C4-2B (cell line): Measurements from ENCODE around the gene CCN2.

Source experiments
- H3K27ac ChIP-seq: fragments of 450-650 bp; 2 replicates; pipeline ENCODE4 v1.5.1; 2017
- ZFX ChIP-seq: fragments of 450-650 bp; IDR thresholded peaks from 2 replicates; pipeline ENCODE4 v1.6.1; 2017
- TF ChIP-seq, protein P1 (sequence below): fragments of 450-650 bp; conservative IDR thresholded peaks from 2 replicates; pipeline ENCODE4 v1.5.1; 2017; ENCODE audit warnings: mild to moderate bottlenecking

Gene CCN2

GRCh38 chr6:131947986-131948661 is 3.0 kb downstream of the CCN2 start:
- TF ChIP-seq ZFX, result no peak
- H3K27ac ChIP-seq, result no peak overlapping the region

GRCh38 chr6:131946992-131947955 is 3.9 kb downstream of the CCN2 start:
- TF ChIP-seq, protein P1, sequence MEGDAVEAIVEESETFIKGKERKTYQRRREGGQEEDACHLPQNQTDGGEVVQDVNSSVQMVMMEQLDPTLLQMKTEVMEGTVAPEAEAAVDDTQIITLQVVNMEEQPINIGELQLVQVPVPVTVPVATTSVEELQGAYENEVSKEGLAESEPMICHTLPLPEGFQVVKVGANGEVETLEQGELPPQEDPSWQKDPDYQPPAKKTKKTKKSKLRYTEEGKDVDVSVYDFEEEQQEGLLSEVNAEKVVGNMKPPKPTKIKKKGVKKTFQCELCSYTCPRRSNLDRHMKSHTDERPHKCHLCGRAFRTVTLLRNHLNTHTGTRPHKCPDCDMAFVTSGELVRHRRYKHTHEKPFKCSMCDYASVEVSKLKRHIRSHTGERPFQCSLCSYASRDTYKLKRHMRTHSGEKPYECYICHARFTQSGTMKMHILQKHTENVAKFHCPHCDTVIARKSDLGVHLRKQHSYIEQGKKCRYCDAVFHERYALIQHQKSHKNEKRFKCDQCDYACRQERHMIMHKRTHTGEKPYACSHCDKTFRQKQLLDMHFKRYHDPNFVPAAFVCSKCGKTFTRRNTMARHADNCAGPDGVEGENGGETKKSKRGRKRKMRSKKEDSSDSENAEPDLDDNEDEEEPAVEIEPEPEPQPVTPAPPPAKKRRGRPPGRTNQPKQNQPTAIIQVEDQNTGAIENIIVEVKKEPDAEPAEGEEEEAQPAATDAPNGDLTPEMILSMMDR, result no peak
- H3K27ac ChIP-seq, result no peak overlapping the region

DNA sequence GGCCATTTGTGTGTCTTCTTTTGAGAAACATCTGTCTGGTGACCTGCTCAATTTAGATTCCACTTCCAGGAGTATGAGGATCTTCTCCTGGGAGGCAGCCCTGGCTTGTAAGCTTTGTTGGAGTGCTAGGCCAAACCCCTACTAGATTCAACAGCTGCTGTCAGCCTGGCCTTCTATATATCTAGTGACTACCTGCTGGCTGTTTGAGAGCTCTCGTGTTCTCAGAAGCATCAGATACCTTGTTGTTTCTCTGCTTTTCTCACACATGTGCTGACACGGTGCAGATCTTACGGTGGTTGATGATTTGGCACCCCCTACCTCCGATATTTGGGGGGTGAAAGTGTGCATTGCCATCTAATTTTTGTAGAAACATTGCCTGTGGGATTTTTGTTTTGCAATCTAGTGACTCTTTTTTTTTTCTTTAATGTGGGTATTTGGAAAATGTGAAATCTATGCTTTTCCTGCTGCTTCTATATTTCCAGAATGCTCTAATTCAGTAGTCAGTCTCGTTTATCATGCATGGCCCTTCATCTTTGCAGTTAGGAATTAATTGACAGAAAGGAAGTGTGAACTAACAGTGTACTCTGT is 4.7 kb downstream of the CCN2 start:
- TF ChIP-seq, protein P1, result no peak
- TF ChIP-seq ZFX, result no peak
- no peak overlapping the region for H3K27ac ChIP-seq

GRCh38 chr6:131945971-131946370 is 5.2 kb downstream of the CCN2 start:
- H3K27ac ChIP-seq, result no peak overlapping the region

DNA sequence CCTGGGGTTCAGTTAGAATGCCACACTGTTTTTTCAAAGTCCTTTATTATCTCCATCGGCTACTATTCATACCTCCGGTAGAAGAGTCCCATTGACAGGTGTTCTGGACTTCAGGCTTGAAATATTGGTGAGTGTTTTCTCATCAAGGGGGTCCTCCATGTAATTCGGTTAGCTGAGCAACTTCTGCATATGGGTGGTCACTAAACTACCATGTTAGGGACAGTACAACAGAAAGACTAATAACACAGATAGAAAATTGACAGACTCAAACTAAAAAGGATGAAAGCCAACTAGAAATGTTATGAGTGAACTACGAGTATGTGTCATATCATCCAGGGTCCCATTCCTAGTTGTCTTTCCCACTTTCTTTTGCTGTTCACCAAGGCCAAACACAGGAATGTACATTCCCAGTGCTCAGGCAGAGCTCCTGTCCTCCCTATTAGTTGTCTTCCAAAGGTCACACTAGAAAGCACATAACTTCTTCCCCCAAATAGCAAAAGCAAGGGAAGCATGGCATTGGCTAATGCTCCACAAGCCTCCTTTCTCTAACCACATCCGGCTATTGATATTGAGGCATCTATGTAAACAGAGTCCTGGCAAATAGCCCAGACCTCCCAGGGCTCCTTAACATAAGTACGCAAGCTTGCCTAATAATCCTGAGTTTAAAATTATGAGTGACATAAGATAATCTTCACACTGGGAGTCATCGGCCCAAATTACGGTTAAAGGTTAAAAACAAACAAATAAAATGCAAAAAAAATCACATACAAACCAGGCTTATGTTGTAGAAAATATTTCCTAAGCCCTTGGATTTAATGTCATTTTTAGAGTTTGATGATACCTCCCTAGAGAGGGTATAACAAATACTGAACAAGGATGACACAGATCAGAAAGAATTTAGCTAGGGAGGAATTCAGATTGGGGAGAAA is 13.2 kb downstream of the CCN2 start:
- TF ChIP-seq, protein P1, result no peak
- no peak for TF ChIP-seq ZFX
- no peak overlapping the region for H3K27ac ChIP-seq

More at GRCh38 chr6:131945971-131946370, 5.2 kb downstream of the CCN2 start:
- TF ChIP-seq ZFX, result no peak
- TF ChIP-seq, protein P1, result no peak

DNA sequence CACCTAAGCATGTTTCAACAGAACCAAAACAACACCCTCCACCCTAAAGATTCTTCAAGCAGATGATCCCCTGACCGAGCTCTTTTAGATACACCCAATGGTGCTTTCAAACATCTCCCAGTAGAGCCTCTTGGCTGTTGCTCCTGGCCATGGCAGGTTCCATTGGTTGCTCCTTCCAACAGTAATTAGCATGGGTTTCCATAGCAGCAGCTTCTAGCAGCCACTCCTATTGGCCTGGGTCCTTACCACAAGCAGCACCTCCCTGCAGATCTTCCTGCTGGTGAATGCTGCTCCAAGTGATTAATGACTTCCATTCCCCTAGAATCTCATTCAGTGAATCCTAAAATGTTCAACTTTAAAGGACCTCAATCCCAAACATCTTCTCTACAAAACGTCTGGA is 13.9 kb downstream of the CCN2 start:
- H3K27ac ChIP-seq, result no peak overlapping the region
- TF ChIP-seq ZFX, result no peak
- TF ChIP-seq, protein P1, result no peak

DNA sequence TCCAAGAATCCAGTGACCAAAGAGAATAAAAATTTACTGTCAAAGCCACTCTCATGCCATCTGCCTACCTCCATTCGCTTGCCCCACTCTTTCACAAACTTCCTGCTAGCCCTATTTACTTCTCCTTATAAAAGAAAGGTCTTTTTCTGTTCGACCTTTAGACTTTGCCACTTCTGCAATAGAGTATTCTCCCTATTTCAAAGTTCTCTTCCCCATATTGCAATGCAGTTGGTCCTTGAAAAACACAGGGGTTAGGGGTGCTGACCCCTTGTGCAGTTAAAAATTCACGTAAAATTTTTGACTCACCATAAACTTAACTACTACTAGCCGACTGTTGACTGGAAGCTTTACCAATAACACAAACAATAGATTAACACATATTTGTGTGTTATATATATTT is 15.0 kb downstream of the CCN2 start:
- H3K27ac ChIP-seq, result no peak overlapping the region
- TF ChIP-seq, protein P1, result no peak
- TF ChIP-seq ZFX, result no peak
